ENCODE data around the gene IL3RA.

DNA sequence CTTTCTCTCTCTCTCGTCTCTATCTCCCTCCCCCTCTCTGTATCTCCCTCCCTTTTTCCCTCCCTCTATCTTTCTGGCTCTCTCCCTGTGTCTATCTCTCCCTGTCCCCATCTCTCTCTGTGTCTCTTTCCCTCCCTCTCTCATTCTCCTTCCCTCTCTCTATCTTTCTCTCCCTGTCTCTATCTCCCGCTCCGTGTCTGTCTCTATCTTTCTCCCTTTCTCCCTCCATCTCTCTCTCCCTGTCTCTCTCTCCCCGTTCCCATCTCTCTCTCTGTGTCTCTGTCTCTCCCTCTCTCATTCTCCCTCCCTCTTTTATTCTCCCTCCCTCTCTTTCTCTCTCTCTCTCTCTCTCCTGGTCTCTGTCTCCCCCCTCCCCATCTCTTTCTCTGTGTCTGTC is 22.9 kb downstream of the IL3RA start:
- no peak for TF ChIP-seq CTCF (IDR thresholded peaks at IDR 0.05)
- TF ChIP-seq POLR2A (IDR thresholded peaks at IDR 0.05) = no peak
